IPS-20b (cell line): ENCODE data around the gene PCDH18.
A peak's percentile ranks its signal among the peaks of the same experiment; 100 is the strongest.
"Not testable (repeated sequence)": the region's sequence is repeated elsewhere in the genome, so short reads cannot be mapped to it uniquely, and the experiment has no call there.

Experiments used
- H3K27ac ChIP-seq: one replicate; pipeline ENCODE4 v1.5.1; 2013; ENCODE audit warnings: low read length
- H3K27me3 ChIP-seq: 2 replicates; pipeline ENCODE4 v1.6.1; 2013; ENCODE audit warnings: mild to moderate bottlenecking, low read length, inconsistent platforms; ENCODE audit not compliant: insufficient read depth
- H3K36me3 ChIP-seq: 2 replicates; pipeline ENCODE4 v1.6.1; 2013; ENCODE audit warnings: low read depth, mild to moderate bottlenecking, inconsistent platforms, low read length, moderate library complexity; ENCODE audit not compliant: insufficient read depth
- H3K4me1 ChIP-seq: 2 replicates; pipeline ENCODE4 v1.6.1; 2013; ENCODE audit warnings: mild to moderate bottlenecking, control low read depth, inconsistent platforms, low read length, moderate library complexity; ENCODE audit not compliant: insufficient read depth
- H3K4me3 ChIP-seq: 2 replicates; pipeline ENCODE4 v1.5.1; 2013; ENCODE audit warnings: mild to moderate bottlenecking, low read length, inconsistent platforms
- H3K9ac ChIP-seq: 2 replicates; pipeline ENCODE4 v1.6.1; 2013; ENCODE audit warnings: low read depth, mild to moderate bottlenecking, inconsistent platforms, low read length, moderate library complexity
- H3K9me3 ChIP-seq: 2 replicates; pipeline ENCODE4 v1.6.1; 2013; ENCODE audit warnings: mild to moderate bottlenecking, low read depth, low read length, inconsistent platforms; ENCODE audit not compliant: insufficient read depth

The PCDH18 gene

GRCh38 chr4:137526681-137527080 lies 5.6 kb downstream of the PCDH18 start:
- Histone ChIP-seq H3K27me3 (no peaks in the 10 kb centered on the region), H3K36me3 (peaks cover 90% of the 10 kb centered on the region), H3K9me3 (no peaks in the 10 kb centered on the region), H3K9ac (no peak overlapping the region), H3K4me3 (no peak overlapping the region), H3K4me1 (peaks cover 12% of the 10 kb centered on the region), H3K27ac (no peak overlapping the region)

- Histone ChIP-seq H3K4me3 (no peak overlapping the region), H3K27ac (no peak overlapping the region), H3K4me1 (peaks cover 2% of the 10 kb centered on the region; the same call in 1 of the 2 replicates), H3K9me3 (no peaks in the 10 kb centered on the region), H3K36me3 (peaks cover 100% of the 10 kb centered on the region), H3K9ac (no peak overlapping the region), H3K27me3 (no peaks in the 10 kb centered on the region)
Observed at GRCh38 chr4:137524725-137525369, 7.4 kb downstream of the PCDH18 start.

- Histone ChIP-seq H3K27ac (no peak overlapping the region), H3K36me3 (peaks cover 87% of the 10 kb centered on the region), H3K9me3 (no peaks in the 10 kb centered on the region), H3K27me3 (no peaks in the 10 kb centered on the region), H3K4me3 (no peak overlapping the region), H3K9ac (no peak overlapping the region), H3K4me1 (no peaks in the 10 kb centered on the region)
Observed at GRCh38 chr4:137523329-137523728, 9.0 kb downstream of the PCDH18 start.

GRCh38 chr4:137521053-137521452 lies 11.2 kb downstream of the PCDH18 start:
- Histone ChIP-seq H3K36me3 (peaks cover 64% of the 10 kb centered on the region), H3K27me3 (no peaks in the 10 kb centered on the region), H3K27ac (no peak overlapping the region), H3K9me3 (no peaks in the 10 kb centered on the region), H3K9ac (no peak overlapping the region), H3K4me3 (no peak overlapping the region), H3K4me1 (no peaks in the 10 kb centered on the region)

- peaks cover 48% of the 10 kb centered on the region for H3K36me3 ChIP-seq
- H3K27ac ChIP-seq = no peak overlapping the region
- H3K9me3 ChIP-seq = no peaks in the 10 kb centered on the region
- H3K9ac ChIP-seq = no peak overlapping the region
- no peak overlapping the region for H3K4me3 ChIP-seq
- no peaks in the 10 kb centered on the region for H3K27me3 ChIP-seq
- peaks cover 4% of the 10 kb centered on the region for H3K4me1 ChIP-seq
Observed at GRCh38 chr4:137519406-137519805, 12.9 kb downstream of the PCDH18 start.

GRCh38 chr4:137517323-137517722 lies 15.0 kb downstream of the PCDH18 start:
- H3K27me3 ChIP-seq, H3K4me3 ChIP-seq, H3K9me3 ChIP-seq, H3K9ac ChIP-seq, H3K4me1 ChIP-seq, H3K27ac ChIP-seq: not testable (repeated sequence)
- H3K36me3 ChIP-seq = peaks cover 27% of the 10 kb centered on the region

- Histone ChIP-seq H3K9ac (no peak overlapping the region), H3K27ac (no peak overlapping the region), H3K4me3 (no peak overlapping the region), H3K36me3 (no peaks in the 10 kb centered on the region; the same call in 1 of the 2 replicates), H3K4me1 (peaks cover 17% of the 10 kb centered on the region), H3K27me3 (no peaks in the 10 kb centered on the region), H3K9me3 (no peaks in the 10 kb centered on the region)
Observed at GRCh38 chr4:137514406-137515111, 17.7 kb downstream of the PCDH18 start.

GRCh38 chr4:137510557-137511265 lies 21.6 kb downstream of the PCDH18 start:
- Histone ChIP-seq H3K9me3 (no peaks in the 10 kb centered on the region), H3K9ac (no peak overlapping the region), H3K4me3 (peak overlapping the region; percentile 17; the same call in 1 of the 2 replicates), H3K4me1 (peaks cover 17% of the 10 kb centered on the region), H3K27ac (peak overlapping the region; percentile 5), H3K27me3 (no peaks in the 10 kb centered on the region), H3K36me3 (no peaks in the 10 kb centered on the region)

- Histone ChIP-seq H3K4me3 (no peak overlapping the region), H3K9ac (no peak overlapping the region), H3K27me3 (no peaks in the 10 kb centered on the region), H3K4me1 (peaks cover 13% of the 10 kb centered on the region), H3K27ac (no peak overlapping the region), H3K9me3 (no peaks in the 10 kb centered on the region), H3K36me3 (no peaks in the 10 kb centered on the region)
Observed at GRCh38 chr4:137509855-137510282, 22.4 kb downstream of the PCDH18 start.

- H3K36me3 ChIP-seq = no peaks in the 10 kb centered on the region
- H3K4me1 ChIP-seq = no peaks in the 10 kb centered on the region
- H3K9ac ChIP-seq = no peak overlapping the region
- no peaks in the 10 kb centered on the region for H3K9me3 ChIP-seq
- no peak overlapping the region for H3K27ac ChIP-seq
- H3K27me3 ChIP-seq = no peaks in the 10 kb centered on the region
- H3K4me3 ChIP-seq = no peak overlapping the region
Observed at GRCh38 chr4:137502339-137503129, 29.8 kb downstream of the PCDH18 start.

- not testable (repeated sequence) for H3K9me3 ChIP-seq, H3K4me3 ChIP-seq, H3K4me1 ChIP-seq, H3K27me3 ChIP-seq, H3K36me3 ChIP-seq, H3K9ac ChIP-seq, H3K27ac ChIP-seq
Observed at GRCh38 chr4:137496267-137496666, 36.0 kb downstream of the PCDH18 start.
